ENCODE results near the gene SDR42E2.

DNA sequence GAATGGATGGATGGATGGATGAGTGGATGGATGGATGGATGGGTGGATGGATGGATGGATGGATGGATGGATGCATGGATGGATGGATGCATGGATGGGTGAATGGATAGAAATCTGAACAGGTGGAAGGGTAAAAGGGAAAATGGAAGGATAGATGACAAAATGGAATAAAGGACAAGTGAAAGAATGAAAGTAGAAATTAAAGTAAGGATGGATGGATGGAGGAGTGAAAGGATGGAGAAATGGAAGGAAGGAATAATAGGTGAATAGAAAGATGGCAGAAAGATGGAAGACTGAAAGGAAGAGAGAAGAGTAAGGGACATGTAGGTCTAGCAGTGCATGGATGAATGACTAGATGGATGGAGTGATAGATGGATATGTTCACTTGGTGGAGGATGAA lies 40.1 kb upstream of the SDR42E2 start:
- TF ChIP-seq CTCF (IDR thresholded peaks at IDR 0.05; ENCODE audit: low read depth, low read length, poor library complexity, severe bottlenecking): no peak
- TF ChIP-seq EZH2phosphoT487 (IDR thresholded peaks at IDR 0.05; ENCODE audit: borderline replicate concordance, low read length): no peak

Measured in DOHH2 (cell line).